Measurements from ENCODE around the gene PLAU. TPM values are rescaled to one million over a fixed set of nuclear protein-coding genes. Genes with fewer than 3 reads are reported as not detected.

Gene PLAU
- total RNA-seq, 1 experiment from 2014 or later: 8.3 TPM

GRCh38 chr10:73923935-73924598, 13.1 kb downstream of the PLAU start:
- H3K4me1 ChIP-seq (ENCODE audit: insufficient read depth, low read length, poor library complexity, severe bottlenecking): no peaks in the 10 kb centered on the region
- H3K27me3 ChIP-seq (replicated peaks; ENCODE audit: insufficient read depth, low read depth, low read length, poor library complexity): no peaks in the 10 kb centered on the region
- intact Hi-C loops (cut with micrococcal nuclease; ENCODE audit: unreplicated experiment): no loop called here
- no peaks in the 10 kb centered on the region for H3K36me3 ChIP-seq (ENCODE audit: insufficient read depth, low read length, poor library complexity, severe bottlenecking)
- no TSS peak for BruUV-seq (replicated peaks)
- H3K4me3 ChIP-seq (ENCODE audit: low read depth, low read length, poor library complexity, severe bottlenecking): no peak overlapping the region
- ChIA-PET CTCF (interaction anchor here (0.6 kb wide), 1 partner anchor 18 kb away, joined by 4 read pairs; no protein-coding TSS in a partner anchor), POLR2A (ENCODE audit: low non-redundant PET) (interaction anchor here (0.6 kb wide), 1 partner anchor 21 kb away, joined by 5 read pairs; no protein-coding TSS in a partner anchor)
- no peak for DNase-seq (ENCODE audit: low spot score)
- H3K9me3 ChIP-seq (ENCODE audit: low read depth, low read length, poor library complexity, severe bottlenecking): no peaks in the 10 kb centered on the region
- H3K27ac ChIP-seq (ENCODE audit: low read depth, low read length, poor library complexity, severe bottlenecking): no peak overlapping the region
- TF ChIP-seq CTCF (conservative IDR thresholded peaks at IDR 0.05; ENCODE audit: low read depth, low read length) (no peak), EZH2 (IDR thresholded peaks at IDR 0.05; ENCODE audit: borderline replicate concordance, low read depth, low read length, poor library complexity, severe bottlenecking) (no peak)

GRCh38 chr10:73924935-73925334, 14.0 kb downstream of the PLAU start:
- no peaks in the 10 kb centered on the region for H3K36me3 ChIP-seq (ENCODE audit: insufficient read depth, low read length, poor library complexity, severe bottlenecking)
- ChIA-PET POLR2A (ENCODE audit: low non-redundant PET) (no interaction called here), CTCF (interaction anchor here (0.6 kb wide), 1 partner anchor 17 kb away, joined by 4 read pairs; no protein-coding TSS in a partner anchor)
- H3K4me1 ChIP-seq (ENCODE audit: insufficient read depth, low read length, poor library complexity, severe bottlenecking): no peaks in the 10 kb centered on the region
- no peak for TF ChIP-seq EZH2 (IDR thresholded peaks at IDR 0.05; ENCODE audit: borderline replicate concordance, low read depth, low read length, poor library complexity, severe bottlenecking)
- no peak for TF ChIP-seq CTCF (conservative IDR thresholded peaks at IDR 0.05; ENCODE audit: low read depth, low read length)
- H3K27ac ChIP-seq (ENCODE audit: low read depth, low read length, poor library complexity, severe bottlenecking): no peak overlapping the region
- no peak overlapping the region for H3K4me3 ChIP-seq (ENCODE audit: low read depth, low read length, poor library complexity, severe bottlenecking)
- no TSS peak for BruUV-seq (replicated peaks)
- intact Hi-C loops (cut with micrococcal nuclease; ENCODE audit: unreplicated experiment): no loop called here
- no peaks in the 10 kb centered on the region for H3K27me3 ChIP-seq (replicated peaks; ENCODE audit: insufficient read depth, low read depth, low read length, poor library complexity)
- DNase-seq (ENCODE audit: low spot score): no peak
- H3K9me3 ChIP-seq (ENCODE audit: low read depth, low read length, poor library complexity, severe bottlenecking): no peaks in the 10 kb centered on the region

- Histone ChIP-seq H3K27ac (ENCODE audit: low read depth, low read length, poor library complexity, severe bottlenecking) (no peak overlapping the region), H3K4me3 (ENCODE audit: low read depth, low read length, poor library complexity, severe bottlenecking) (no peak overlapping the region), H3K36me3 (ENCODE audit: insufficient read depth, low read length, poor library complexity, severe bottlenecking) (no peaks in the 10 kb centered on the region), H3K4me1 (ENCODE audit: insufficient read depth, low read length, poor library complexity, severe bottlenecking) (no peaks in the 10 kb centered on the region), H3K27me3 (replicated peaks; ENCODE audit: insufficient read depth, low read depth, low read length, poor library complexity) (no peaks in the 10 kb centered on the region), H3K9me3 (ENCODE audit: low read depth, low read length, poor library complexity, severe bottlenecking) (no peaks in the 10 kb centered on the region)
- BruUV-seq (replicated peaks): no TSS peak
- DNase-seq (ENCODE audit: low spot score): no peak
- POLR2A ChIA-PET (ENCODE audit: low non-redundant PET): no interaction called here
- TF ChIP-seq CTCF (conservative IDR thresholded peaks at IDR 0.05; ENCODE audit: low read depth, low read length) (no peak), EZH2 (IDR thresholded peaks at IDR 0.05; ENCODE audit: borderline replicate concordance, low read depth, low read length, poor library complexity, severe bottlenecking) (no peak)
- intact Hi-C loops (cut with micrococcal nuclease; ENCODE audit: unreplicated experiment): no loop called here
- CTCF ChIA-PET: no interaction called here
These were observed 14.6 kb downstream of the PLAU start for GRCh38 chr10:73925539-73925938.

All from A673 (cell line).